BLaER1 (cell line): ENCODE data around the gene PLA2G1B.
A peak's percentile ranks its signal among the peaks of the same experiment; 100 is the strongest.

Source experiments
- H3K27ac ChIP-seq: shearing (Covaris generic); formaldehyde crosslinking; 2 replicates; pipeline ENCODE4 v1.8.1; 2022
- H3K27me3 ChIP-seq: shearing (Covaris generic); formaldehyde crosslinking; 2 replicates; pipeline ENCODE4 v1.8.1; 2022
- H3K36me3 ChIP-seq: shearing (Covaris generic); formaldehyde crosslinking; 2 replicates; pipeline ENCODE4 v1.8.1; 2022
- H3K4me1 ChIP-seq: shearing (Covaris generic); formaldehyde crosslinking; 2 replicates; pipeline ENCODE4 v1.8.1; 2022
- H3K4me2 ChIP-seq: shearing (Covaris generic); formaldehyde crosslinking; 2 replicates; pipeline ENCODE4 v1.8.1; 2022
- H3K4me3 ChIP-seq: shearing (Covaris generic); formaldehyde crosslinking; 2 replicates; pipeline ENCODE4 v1.8.1; 2022
- H3K9ac ChIP-seq: shearing (Covaris generic); formaldehyde crosslinking; 2 replicates; pipeline ENCODE4 v1.8.1; 2022
- H3K9me3 ChIP-seq: shearing (Covaris generic); formaldehyde crosslinking; 2 replicates; pipeline ENCODE4 v1.8.1; 2022
- H4K20me1 ChIP-seq: shearing (Covaris generic); formaldehyde crosslinking; 2 replicates; pipeline ENCODE4 v1.8.1; 2022
- Cebpa-rat ChIP-seq: shearing (Covaris generic); IDR thresholded peaks from 2 replicates; pipeline ENCODE4 v1.8.1; 2022

Gene PLA2G1B

GRCh38 chr12:120301962-120302815 is 25.4 kb downstream of the PLA2G1B start, which contains the start of gene SIRT4:
TSS of gene SIRT4 (plus strand) at chr12:120302321. CDS start at chr12:120303562, 1,241 bp downstream.
- H3K36me3 ChIP-seq, result no peaks in the 10 kb centered on the region
- H3K9me3 ChIP-seq, result no peaks in the 10 kb centered on the region
- TF ChIP-seq Cebpa-rat, result no peak
- H4K20me1 ChIP-seq, result no peaks in the 10 kb centered on the region
- peak within 1 kb of the TSS; percentile 87 for H3K9ac ChIP-seq
- H3K4me3 ChIP-seq, result peak within 1 kb of the TSS; percentile 74
- peaks cover 15% of the 10 kb centered on the region for H3K4me1 ChIP-seq
- no peaks in the 10 kb centered on the region for H3K27me3 ChIP-seq
- peak within 1 kb of the TSS; percentile 81 for H3K4me2 ChIP-seq
- H3K27ac ChIP-seq, result peak within 1 kb of the TSS; percentile 78

DNA sequence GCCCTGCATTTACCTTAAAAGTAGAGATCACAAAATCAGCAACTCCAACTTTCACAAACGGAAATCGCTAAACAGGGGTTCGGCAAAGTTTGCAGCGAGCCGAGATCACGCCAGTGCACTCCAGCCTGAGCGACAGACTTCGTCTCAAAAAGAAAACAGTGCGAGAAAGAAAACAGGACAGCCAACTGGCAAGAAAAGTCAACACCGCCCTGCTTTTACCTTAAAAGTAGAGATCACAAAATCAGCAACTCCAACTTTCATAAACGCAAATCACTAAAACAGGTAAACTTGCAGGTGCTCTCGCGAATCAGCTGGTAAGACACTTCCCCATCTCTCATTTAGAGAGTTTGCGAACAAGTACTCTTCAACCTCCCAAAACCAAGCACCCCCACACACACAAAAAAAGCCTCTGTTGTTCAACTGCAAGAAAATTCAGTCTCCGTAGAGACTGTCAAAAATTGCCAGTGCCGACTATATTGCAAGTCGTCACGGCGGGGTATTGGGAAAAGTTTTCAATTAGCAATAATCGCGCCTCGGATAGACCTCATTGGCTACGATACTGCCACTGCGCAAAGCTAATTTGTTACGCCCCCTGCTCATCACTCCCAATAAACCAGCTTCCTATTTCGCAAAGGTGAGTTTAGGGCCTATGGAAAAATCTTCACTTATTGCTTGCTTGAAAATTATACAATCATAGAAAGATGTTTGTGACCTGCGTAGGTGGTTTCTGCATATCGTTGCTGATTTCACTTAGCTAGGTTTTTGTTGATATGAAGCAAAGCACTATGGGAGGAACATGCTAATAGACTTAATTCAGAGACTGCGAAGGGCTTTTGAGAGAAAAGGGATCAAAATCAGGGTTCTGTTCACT is 34.7 kb downstream of the PLA2G1B start, which contains the start of gene RNU4-1:
Gene RNU4-1, minus strand, starts transcription at position 577 of the 871 bp plus-strand sequence.
- peak within 1 kb of the TSS; percentile 99 for H3K27ac ChIP-seq
- H4K20me1 ChIP-seq, result no peaks in the 10 kb centered on the region
- no peaks in the 10 kb centered on the region for H3K9me3 ChIP-seq
- H3K9ac ChIP-seq, result peak within 1 kb of the TSS; percentile 99
- H3K4me3 ChIP-seq, result peak within 1 kb of the TSS; percentile 77
- H3K4me1 ChIP-seq, result peaks cover 30% of the 10 kb centered on the region
- H3K4me2 ChIP-seq, result peak within 1 kb of the TSS; percentile 94
- H3K27me3 ChIP-seq, result no peaks in the 10 kb centered on the region
- no peaks in the 10 kb centered on the region for H3K36me3 ChIP-seq
- TF ChIP-seq Cebpa-rat, result no peak

GRCh38 chr12:120292411-120292660 is 35.2 kb downstream of the PLA2G1B start:
- H3K27ac ChIP-seq, result peak overlapping the region; percentile 99
- H3K4me2 ChIP-seq, result peak overlapping the region; percentile 94
- no peaks in the 10 kb centered on the region for H3K36me3 ChIP-seq
- TF ChIP-seq Cebpa-rat, result no peak
- H3K9ac ChIP-seq, result peak overlapping the region; percentile 99
- no peaks in the 10 kb centered on the region for H3K27me3 ChIP-seq
- H4K20me1 ChIP-seq, result no peaks in the 10 kb centered on the region
- H3K9me3 ChIP-seq, result no peaks in the 10 kb centered on the region
- peak overlapping the region; percentile 77 for H3K4me3 ChIP-seq
- peaks cover 35% of the 10 kb centered on the region for H3K4me1 ChIP-seq

DNA sequence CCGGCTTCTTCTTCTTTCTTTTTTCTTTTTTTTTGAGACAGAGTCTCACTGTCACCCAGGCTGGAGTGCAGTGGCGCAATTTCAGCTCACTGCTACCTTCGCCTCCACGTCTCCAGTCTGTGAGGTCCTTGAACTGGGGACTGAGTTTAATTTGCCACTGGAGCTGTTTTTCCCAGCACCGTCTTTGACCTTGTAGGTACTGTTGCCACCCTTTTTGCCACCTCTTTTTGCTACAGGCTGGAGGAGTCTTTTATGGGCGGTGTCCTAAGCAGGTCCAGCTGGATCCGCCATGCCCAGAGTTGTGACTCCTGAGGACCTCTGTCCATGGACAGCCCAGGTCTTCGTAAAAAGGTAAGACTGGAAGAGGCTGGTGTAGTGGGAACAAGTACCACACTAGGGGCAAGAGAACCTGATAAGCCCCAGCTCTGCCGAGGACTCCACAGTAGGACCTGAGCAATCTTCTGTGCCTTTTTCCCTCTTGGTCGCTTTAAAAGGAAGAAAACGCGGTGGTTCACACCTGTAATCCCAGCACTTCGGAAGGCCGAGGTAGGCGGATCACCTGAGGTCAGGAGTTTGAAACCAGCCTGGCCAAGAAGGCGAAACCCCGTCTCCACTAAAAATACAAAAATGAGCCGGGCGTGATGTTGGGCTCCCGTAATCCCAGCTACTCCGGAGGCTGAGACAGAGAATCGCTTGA is 36.8 kb downstream of the PLA2G1B start:
- no peaks in the 10 kb centered on the region for H3K36me3 ChIP-seq
- no peak for TF ChIP-seq Cebpa-rat
- H3K9me3 ChIP-seq, result no peaks in the 10 kb centered on the region
- no peaks in the 10 kb centered on the region for H4K20me1 ChIP-seq
- peak overlapping the region; percentile 94 for H3K4me2 ChIP-seq
- H3K9ac ChIP-seq, result peak overlapping the region; percentile 66
- H3K4me1 ChIP-seq, result peaks cover 50% of the 10 kb centered on the region
- H3K27ac ChIP-seq, result peak overlapping the region; percentile 61
- H3K27me3 ChIP-seq, result no peaks in the 10 kb centered on the region
- peak overlapping the region; percentile 52 for H3K4me3 ChIP-seq

GRCh38 chr12:120287491-120287890 is 40.1 kb downstream of the PLA2G1B start:
- TF ChIP-seq Cebpa-rat, result no peak

GRCh38 chr12:120286768-120287490 is 40.6 kb downstream of the PLA2G1B start:
- Histone ChIP-seq H3K4me3 (no peak overlapping the region), H3K36me3 (no peaks in the 10 kb centered on the region), H4K20me1 (no peaks in the 10 kb centered on the region), H3K9me3 (no peaks in the 10 kb centered on the region), H3K27ac (no peak overlapping the region), H3K4me1 (peaks cover 45% of the 10 kb centered on the region), H3K4me2 (peak overlapping the region; percentile 64), H3K9ac (0 out of 2 replicates have a peak overlapping the region, but pooled peaks have one; percentile 48), H3K27me3 (no peaks in the 10 kb centered on the region)
- no peak for TF ChIP-seq Cebpa-rat

More at GRCh38 chr12:120287491-120287890, 40.1 kb downstream of the PLA2G1B start:
- Histone ChIP-seq H3K9me3 (no peaks in the 10 kb centered on the region), H4K20me1 (no peaks in the 10 kb centered on the region), H3K27ac (no peak overlapping the region), H3K36me3 (no peaks in the 10 kb centered on the region), H3K4me1 (peaks cover 45% of the 10 kb centered on the region), H3K9ac (no peak overlapping the region), H3K4me3 (no peak overlapping the region), H3K27me3 (no peaks in the 10 kb centered on the region), H3K4me2 (peak overlapping the region; percentile 36)

DNA sequence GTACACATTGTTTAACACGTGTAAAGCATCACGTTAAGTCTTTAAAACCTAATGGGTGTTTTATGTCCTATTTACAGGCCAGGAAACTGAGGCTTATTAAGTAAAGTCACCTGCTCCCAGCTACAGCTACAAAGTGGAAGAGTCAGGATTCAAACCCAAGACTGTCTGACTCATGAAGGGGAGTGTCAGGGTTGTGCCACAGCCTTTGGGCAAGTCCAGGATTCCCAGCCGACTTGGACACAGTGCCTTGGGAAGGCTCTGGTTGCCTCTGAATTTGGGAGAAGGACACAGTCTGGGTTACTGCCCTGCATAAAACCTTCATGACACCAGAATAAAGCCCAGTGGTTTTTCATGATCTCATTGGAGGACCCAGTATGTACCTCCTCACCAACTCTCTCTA is 43.2 kb downstream of the PLA2G1B start:
- no peak for TF ChIP-seq Cebpa-rat
- Histone ChIP-seq H3K4me2 (no peak overlapping the region), H3K4me1 (peaks cover 27% of the 10 kb centered on the region), H4K20me1 (no peaks in the 10 kb centered on the region), H3K9me3 (peaks cover 2% of the 10 kb centered on the region), H3K27ac (no peak overlapping the region), H3K27me3 (no peaks in the 10 kb centered on the region), H3K4me3 (no peak overlapping the region), H3K36me3 (no peaks in the 10 kb centered on the region), H3K9ac (no peak overlapping the region)

DNA sequence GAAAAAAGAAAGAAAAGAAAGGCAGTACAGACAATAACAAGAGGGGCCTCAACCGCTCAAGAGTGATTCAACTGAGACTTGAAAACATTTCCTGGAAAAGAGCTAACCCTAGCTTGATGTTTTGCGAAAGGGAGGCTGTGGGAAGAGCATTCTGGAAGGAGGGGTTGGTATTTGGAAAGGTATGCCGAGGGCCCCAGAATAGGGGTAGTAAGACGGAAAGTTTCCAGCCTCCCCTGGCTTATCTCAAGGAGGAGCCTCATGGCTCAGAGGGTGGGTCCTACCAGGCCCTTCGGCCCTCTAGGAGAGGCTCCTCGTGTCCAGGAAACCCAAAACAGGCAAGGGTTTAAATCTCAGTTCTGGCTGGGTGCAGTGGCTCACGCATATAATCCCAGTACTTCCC is 44.3 kb downstream of the PLA2G1B start:
- TF ChIP-seq Cebpa-rat, result no peak
- Histone ChIP-seq H3K4me1 (peaks cover 24% of the 10 kb centered on the region), H3K27ac (no peak overlapping the region), H3K36me3 (no peaks in the 10 kb centered on the region), H3K9me3 (peaks cover 11% of the 10 kb centered on the region), H3K4me2 (no peak overlapping the region), H3K4me3 (no peak overlapping the region), H3K27me3 (no peaks in the 10 kb centered on the region), H4K20me1 (no peaks in the 10 kb centered on the region), H3K9ac (no peak overlapping the region)
